GM21529 (cell line): ENCODE results near the gene BMAL1.
A peak's percentile ranks its signal among the peaks of the same experiment; 100 is the strongest.

ENCODE experiments used
- ATAC-seq: cut with Tn5 transposase; IDR thresholded peaks from one replicate; pipeline ENCODE4 v1.9.1; 2021; ENCODE audit not compliant: unreplicated experiment

Gene BMAL1

DNA sequence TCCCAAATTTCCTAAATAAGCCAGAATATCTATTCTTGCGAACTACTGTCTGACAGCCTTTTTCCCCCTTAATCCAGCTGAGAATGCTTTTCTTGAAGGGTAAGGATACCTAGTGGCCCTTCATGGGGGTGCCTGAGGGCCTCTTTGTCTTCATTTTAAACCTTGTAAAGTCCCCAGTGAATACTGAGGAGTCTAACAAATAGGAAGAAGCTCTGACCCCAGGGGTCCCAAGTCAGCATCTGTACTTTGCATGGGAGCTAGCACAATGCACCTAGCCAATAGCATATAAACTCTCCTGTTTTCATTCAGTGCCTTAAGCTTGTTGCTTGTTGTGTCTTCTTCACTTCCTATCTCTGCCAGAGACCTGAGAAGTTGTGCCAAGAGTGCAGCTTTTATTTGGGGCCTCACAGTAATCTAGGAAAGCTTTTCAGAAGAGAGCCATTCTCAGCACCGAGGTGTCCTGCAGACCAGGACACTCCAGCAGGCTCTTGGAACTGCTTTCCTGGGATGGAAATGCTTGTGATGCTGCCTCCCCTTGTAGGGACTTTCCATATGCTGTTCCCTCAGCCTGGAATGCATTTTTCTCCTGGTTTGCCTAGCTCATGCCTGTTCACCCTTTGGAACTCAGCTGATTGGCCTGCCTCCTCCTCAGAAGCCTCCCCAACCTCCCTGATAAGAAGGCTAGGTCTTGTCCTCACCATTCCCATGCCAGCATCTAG is 37.2 kb downstream of the BMAL1 start:
- ATAC-seq: no peak

DNA sequence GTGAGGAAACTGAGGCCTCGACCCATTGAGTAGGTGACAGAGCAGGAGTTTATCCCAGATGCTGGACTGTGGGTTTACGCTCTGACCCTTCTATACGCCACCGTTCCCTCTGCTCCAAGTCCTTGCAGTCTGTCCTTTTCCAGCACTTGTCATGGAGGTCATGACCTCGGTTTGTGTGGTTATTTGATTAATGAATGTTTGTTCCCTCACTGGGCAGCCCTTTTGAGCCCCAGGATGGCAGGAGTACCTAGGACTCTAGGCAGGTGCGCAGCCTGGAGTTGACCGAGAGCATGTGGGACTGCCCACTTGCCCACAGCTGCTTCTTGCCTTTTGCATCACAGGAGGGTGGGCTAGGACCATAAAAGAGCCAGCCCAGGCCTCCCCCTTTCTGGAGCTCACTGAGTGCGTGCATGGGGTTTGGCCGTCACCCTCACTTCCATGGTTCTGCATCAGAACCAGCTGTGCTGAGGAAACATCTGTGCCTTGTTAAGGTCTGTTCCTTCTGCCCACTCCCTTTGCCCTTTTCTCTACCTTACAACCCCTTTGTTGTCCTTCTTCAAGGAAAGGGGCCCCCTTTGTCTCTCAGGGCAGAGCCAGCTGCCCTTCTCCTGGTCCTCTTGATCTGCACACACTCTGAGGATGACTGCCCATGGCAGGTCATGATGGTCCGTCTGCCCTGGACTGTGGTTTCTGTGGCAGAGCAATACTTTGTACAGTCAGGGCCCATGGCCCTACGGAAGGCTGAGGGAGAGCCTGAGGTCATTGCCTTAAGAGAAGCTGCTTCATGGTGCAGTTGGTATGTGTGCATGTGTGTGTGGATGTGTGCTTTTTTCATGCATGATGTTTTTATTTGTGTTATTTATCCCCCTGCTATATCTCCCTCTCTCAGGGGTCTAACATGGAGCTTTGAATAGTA is 38.2 kb downstream of the BMAL1 start:
- ATAC-seq: peak; percentile 7

DNA sequence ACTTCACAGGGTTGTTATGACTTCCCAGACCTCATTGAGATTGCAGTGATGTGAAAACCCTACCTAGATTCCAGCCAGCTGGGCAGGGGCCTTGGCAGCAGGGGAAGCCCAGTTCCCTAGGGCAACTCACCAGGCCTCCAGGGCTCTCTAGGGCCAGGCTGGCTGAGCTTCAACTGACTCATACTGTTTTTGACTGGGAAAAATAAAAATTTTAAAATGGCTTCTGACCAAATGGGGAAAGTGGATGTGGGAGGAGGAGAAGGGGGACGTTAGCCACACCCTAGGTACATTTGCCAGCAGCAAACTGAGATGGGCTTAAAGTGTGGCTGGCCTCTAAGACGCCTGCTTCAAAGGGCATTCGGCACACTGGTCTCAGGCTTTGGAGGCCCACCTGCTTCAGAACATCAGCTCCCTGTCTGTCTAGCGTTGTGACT is 39.0 kb downstream of the BMAL1 start:
- ATAC-seq: peak; percentile 43

DNA sequence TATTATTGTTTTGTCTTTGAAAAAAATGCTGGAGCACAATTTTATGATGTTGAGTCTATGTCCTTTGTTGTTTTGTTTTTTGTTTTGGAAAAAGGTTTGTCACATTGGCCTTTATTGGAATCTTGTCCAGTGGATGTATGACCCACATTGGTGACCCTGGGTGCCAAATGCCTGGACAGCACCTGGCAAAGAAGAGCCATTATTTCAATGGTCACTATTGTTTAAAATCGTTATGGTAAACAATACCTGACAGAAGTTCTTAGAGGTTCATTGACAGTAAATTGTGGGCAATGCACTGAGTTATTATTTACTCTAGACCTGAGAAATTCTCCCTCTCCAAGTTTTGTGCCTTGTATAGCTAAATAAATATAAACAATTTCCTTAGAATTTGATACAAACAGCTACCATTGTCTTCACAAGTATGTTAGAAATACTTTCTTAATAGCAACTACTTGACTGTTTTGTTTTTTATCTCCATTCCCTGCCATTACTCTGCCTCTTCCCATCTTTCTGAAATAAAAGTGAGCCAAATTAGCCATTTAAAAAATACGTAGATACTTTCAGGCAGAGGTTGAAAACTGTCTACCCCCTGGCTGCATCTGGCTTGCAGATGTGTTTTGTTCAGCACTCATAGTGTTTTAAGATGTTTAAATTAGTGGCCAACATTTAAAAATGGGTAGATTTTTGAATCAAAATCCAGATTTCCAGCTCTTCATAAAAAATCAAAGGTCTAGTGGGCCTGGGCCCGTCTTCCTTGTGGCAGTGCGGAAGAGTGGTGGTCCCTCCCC is 39.9 kb downstream of the BMAL1 start:
- ATAC-seq: no peak

DNA sequence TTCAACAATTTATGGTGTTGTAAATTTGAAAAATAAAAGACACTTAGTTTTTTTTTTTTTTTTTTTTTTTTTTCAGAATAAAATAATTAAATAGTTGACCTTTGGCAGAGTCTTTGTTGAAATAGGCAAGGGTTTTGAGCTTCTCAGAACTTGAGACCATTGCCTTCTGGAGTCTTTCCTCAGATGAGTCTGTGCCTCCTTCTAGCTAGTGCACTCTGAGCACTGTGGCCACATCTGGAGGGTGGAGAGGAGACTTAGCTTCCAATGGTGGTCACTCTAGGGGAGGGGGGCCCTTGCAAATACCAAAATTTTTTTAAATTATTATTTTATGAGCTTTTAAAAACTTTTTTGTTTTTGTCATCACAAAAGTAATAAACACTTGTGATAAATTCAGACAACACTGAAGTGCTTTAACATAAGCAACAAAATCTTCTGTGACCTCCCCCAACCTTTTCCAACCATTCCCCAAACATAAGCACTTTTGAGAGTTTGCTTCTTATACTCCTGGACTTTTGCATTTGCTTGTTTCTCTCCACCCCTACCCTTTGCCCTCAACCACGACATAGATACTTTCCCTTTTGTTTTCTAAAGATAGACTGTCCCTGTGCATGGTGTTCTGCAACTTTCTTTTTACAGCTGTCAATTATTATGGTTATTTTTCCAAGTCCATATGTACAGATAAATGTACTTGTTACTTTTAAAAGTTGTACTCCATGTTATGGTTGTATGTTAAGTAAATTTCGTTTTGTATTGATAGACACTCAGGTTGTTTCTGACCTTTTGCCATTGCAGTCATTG is 41.1 kb downstream of the BMAL1 start:
- peak; percentile 87 for ATAC-seq

DNA sequence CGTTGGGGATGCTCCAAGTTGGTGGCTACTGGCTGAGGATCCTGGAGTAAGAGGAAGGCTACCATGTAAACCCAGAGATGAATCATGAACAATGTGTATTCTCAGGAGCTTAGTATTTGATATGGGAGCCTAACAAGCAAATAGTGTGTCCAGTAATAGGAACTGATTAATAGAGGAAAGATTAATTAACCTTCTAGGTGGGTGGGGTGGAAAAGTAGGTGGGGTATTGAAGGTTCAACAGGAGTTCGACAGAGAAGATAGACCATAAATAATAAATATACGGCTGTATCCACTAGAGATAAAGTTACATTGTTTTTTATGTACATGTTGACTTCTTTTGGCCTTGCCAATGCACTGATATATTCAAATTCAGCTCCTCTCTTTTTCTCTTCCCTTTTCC is 43.1 kb downstream of the BMAL1 start:
- ATAC-seq: no peak

DNA sequence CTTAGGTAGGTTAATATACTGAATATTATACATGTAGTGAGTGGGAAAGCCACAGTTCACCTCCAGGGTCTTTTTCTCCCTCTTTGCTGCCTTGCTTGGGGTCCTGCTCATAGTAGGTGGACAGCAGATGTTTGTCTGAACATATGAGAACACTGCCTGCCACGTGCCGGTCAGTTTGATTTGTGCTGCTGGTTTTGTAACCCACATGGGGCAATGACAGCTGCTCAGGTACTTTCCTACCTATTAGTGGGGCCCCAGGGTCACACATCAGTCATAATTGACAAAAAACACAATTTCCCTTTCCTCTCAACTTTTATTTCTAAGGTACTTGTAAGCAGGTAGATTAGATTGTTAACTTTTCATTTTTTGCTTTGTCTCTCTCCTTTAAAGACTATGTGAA is 43.8 kb downstream of the BMAL1 start:
- no peak for ATAC-seq

DNA sequence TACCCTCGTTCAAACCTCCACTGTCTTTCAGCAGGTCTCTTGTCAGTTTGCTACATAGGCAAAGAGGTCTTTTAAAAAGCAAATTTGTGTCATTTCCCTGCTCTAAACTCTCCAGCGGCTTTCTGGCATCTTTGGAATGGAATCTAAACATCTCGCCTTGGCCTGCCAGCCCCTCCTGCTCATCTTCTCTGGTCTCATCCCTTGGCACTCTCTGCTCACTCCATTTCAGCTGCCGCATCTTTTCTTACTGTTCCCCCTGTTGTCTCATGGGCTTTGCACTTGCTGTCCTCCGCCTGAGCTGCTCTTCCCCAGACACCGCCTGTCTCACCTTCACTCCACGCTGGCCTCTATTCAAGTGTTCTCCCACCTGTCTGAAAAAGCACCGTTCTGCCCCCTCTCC is 46.6 kb downstream of the BMAL1 start:
- no peak for ATAC-seq

DNA sequence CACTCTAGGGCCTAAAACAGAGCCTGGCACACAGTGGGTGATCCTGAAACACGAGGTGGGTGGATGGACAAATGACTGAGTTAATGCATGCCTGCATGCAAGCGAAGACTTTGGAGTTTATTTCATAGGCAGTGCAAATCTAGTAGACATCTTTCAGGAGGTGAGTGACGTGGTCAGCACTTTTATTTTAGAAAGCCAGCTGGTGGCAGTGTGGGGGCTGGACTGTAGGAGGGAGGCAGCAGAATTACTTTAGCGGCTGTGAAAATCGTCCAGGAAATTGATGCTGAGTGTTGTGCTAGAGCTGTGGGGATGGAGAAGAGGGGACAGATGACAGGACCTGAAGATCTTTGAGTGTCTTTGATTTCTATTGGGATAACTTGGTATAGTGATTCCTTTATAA is 47.1 kb downstream of the BMAL1 start:
- ATAC-seq: no peak

DNA sequence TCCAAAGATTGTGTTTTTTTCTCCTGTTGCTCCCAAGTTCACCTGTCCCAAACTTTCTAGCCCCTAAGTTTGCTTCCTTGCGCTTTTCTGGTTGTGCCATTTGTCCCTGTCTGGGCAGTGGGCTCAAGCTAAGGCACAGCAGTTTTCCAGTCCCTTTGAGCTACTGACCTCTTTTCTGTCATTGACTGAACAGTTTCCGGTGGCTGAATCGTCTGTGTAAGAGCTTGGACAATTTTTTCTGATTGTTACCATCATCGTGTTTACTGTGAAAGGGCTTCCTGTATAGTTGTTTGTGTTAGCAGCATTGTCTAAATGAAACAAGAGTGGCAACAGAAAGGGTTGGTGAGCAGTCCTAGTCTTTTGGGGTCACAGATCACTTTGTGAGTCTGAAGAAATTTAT is 49.8 kb downstream of the BMAL1 start:
- no peak for ATAC-seq

DNA sequence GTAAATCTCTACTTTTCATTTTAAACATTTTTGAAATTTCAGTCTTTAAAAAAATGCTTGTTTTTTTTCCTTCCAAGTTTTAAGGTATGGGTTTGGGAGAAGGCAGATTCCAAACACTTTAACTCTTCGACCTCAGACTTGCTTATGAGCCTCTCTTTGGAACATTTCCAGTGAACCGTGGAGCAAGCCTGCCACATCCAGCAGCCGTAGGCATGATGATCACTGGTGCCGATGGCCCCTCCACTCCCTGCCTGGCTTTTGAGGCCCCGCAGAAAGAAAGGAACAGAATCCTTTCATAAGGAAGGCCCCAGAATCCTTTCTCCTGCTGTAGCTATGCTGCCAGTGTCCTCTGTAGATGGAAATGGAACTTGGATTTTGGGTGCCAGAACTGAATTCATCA is 50.7 kb downstream of the BMAL1 start:
- ATAC-seq: no peak

DNA sequence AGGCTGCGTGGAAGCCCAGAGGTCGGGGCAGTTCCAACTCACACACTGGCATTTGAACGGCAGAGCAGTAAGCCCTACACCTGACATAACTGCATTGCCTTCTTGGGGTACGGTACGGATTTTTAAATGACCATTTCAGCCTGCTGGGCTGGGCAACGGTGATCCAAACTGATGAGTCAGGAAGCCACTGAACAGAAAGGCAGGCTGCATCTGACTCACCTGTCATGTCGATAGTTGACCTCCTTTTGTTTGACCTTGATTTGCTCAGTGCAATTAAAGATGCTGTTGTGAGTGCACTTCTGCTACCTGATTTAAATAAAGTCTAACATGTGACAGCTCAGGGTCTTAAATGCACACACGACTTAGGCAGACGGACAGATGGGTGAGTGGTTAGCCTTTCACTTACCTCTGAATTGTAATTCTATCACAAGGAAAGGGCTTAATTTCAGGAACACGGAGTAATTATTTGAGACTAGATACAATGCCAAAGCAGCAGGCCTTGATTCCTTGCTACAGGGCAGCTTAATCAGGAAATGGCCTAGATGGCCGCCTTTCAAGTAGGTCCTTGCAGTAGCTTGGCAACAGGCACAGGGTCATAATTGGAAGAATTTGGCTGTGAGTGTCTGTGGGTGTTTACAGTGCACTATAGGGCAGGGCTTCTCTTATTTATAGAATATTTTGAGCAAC is 52.2 kb downstream of the BMAL1 start:
- ATAC-seq: no peak

DNA sequence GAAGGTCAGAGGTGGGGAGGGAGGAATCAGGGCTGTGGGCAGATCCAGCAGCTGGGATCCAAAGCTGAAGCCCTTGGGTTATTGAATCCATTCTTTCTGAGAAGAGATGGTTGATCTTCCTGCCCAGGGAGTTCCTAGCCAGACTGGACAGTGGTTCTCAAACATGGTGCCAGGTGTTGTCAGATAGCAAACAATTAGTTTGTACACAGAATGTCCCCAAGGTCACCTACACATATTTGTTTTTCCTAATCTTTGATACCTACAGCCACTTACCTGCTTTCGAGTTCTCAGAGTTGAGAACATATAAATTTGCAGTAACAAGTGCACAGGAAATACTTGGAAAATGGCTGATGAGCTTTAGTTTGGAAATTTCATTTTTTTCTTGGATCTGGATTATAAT is 54.5 kb downstream of the BMAL1 start:
- no peak for ATAC-seq

DNA sequence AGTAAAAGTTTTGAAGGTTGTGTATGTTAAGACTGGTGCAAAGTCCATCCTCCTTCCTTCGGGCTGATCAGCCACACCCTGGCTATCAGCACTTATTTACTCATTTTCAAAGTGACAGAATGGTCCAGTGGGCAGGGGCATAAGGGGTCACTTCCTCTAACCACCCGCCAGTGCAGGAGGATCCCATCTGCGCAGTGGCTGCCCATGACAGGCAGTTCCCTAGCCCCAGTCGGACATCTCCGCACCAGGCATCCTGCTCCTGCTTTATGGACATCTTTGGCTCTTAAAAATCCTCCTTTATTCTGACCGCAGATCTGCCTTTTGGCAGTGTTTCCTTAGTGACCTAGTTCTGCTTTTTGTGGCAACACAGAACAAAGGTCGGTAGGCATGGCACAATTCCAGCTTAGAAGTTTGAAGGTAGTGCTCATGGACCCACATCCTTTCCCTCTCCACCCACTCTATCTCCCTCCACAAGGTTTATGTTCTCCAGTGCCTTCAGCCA is 55.9 kb downstream of the BMAL1 start:
- no peak for ATAC-seq

DNA sequence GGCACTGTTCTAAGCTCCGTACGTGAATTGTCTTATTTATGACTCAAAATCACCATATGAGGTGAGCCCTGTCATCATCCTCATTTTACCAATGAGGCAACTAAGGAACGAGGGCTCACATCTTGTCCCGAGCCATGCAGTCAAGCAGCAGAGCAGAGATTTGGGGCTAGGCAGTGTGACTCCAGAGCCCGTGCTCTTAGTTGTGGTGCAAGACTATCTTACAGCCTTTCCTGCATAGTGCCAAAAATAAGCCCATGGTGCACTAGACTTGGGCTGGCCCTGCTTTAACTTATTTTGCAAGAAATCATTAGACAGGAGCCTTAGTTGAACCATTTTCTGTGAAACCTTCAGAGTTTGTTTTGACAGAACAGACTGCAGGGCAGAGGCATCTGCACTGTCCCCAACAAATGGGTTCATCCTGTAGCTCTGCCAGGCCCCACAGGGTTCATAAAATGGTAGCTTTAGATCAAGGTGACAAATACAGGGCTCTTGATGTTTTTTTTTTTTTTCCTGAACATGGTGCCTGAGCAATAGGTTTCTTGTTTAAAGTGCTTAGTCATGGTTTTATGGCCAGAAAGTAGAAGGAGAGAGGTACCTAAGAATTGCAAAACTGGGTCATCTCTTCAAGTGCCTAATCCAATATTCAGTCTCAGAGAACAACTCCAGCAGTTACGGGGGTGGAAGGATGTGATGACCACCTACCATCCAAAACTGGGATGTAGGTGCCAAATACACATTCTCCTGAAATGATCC is 56.6 kb downstream of the BMAL1 start:
- no peak for ATAC-seq

DNA sequence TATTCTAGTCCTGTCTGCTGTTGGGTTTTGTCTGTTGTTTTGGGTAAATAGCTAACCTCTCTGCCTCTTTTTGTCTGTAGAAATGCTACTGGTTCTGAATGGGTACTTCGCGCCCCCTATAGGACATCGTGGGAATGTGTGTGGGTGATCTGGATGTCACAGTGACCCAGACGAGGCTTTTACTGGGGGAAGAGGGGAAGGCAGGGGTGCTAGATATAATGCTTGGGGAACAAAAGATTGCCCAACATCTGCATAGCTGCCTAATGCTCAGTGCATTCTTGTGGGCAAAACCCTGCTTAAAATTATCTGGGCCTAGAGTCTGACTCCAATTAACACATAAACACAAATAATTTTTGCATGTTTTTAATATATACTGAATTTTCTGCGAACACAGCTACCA is 57.7 kb downstream of the BMAL1 start:
- ATAC-seq: peak; percentile 49

DNA sequence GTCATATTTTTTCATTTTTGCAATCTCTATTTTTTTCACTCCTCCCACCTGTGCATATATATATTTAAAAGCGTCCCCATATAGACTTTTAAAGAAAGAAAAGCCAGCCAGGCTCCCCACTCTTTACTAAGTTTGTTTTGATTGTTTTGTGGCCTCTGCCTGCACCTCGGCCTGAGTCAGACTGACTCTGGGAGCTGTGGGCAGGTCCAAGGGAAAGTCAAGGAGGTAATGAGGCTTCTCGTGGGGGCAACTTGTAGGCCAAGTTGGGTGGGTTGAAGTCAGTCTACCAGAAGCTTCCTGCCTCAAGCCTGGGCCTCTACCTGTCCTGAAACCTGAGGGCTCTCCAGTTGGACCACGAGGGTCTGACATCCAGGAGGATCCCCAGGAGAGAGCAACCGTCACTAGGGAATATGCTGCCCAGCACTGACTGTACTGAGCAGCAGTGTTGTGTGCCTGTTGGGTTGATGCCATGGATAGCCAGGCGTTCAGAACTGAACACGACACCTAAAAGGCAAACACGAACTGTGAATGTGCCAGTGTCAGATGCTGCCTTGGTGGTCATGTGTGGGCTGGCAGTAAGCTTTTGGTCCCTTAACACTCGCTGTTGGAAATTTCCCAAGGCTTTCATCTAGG is 58.8 kb downstream of the BMAL1 start:
- ATAC-seq: no peak

DNA sequence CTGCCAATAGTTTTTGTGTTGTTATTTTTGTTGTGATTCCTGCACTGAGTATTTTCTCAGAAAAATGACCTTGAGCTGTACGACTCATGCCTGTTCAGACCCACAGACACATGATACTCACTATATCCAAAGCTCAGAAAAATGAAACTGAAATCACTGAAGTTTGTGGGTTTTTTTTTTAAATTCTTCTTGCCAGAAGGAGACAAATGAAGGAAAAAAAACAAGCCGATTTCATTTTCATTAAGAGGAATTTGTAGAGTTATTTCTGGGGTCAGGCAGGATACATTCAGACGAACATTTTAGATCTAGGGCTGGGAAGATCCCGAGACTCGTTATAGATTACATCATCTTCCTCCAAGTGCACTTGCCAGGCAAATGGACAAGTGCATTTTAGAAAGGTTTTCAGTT is 60.4 kb downstream of the BMAL1 start:
- peak; percentile 28 for ATAC-seq
